GM21447 (cell line): Measurements from ENCODE around the gene TNS3.
A peak's percentile ranks its signal among the peaks of the same experiment; 100 is the strongest.
"Not testable (repeated sequence)": the region's sequence is repeated elsewhere in the genome, so short reads cannot be mapped to it uniquely, and the experiment has no call there.

ENCODE experiments used
- ATAC-seq: cut with Tn5 transposase; IDR thresholded peaks from one replicate; pipeline ENCODE4 v1.9.1; 2021; ENCODE audit not compliant: unreplicated experiment

The TNS3 gene

DNA sequence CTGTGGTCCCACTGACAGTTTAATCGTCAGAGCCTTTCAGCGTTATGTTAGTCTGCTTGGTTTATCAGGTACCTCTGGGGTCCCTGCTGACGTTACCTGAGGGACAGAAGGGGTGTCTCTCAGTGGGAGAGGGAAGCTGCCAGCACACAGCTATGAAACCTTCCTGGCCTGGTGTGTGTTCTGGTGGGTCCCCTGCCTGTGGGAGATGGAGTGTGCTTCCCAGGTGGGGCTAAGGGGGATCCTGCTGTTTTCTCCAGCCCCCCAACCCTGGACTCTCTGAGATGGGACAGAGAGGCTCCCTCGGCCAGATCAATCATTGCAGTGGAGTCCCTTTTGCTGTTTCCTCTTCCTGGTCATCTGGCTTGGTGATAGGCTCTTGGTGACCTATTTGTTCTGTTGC lies 308.8 kb downstream of the TNS3 start:
- no peak for ATAC-seq

DNA sequence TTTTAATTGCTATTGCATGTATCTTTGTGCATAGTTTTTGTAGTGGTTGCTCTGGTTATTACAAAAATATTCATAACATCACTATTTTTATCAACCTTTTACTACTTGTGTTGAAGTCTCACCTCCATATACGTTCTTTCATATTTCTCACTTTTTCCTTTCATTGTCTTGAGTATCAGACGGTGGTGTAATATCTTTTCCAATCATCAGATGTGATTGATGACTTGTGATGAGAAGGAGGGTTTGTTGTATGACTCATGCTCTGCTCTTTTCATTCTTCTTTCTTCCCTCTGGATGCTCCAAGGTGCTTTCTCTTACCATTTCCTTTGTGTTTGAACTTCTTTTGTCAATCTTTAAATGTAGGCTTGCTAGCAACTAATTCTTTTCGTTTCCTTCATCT lies 310.2 kb downstream of the TNS3 start:
- ATAC-seq = no peak

DNA sequence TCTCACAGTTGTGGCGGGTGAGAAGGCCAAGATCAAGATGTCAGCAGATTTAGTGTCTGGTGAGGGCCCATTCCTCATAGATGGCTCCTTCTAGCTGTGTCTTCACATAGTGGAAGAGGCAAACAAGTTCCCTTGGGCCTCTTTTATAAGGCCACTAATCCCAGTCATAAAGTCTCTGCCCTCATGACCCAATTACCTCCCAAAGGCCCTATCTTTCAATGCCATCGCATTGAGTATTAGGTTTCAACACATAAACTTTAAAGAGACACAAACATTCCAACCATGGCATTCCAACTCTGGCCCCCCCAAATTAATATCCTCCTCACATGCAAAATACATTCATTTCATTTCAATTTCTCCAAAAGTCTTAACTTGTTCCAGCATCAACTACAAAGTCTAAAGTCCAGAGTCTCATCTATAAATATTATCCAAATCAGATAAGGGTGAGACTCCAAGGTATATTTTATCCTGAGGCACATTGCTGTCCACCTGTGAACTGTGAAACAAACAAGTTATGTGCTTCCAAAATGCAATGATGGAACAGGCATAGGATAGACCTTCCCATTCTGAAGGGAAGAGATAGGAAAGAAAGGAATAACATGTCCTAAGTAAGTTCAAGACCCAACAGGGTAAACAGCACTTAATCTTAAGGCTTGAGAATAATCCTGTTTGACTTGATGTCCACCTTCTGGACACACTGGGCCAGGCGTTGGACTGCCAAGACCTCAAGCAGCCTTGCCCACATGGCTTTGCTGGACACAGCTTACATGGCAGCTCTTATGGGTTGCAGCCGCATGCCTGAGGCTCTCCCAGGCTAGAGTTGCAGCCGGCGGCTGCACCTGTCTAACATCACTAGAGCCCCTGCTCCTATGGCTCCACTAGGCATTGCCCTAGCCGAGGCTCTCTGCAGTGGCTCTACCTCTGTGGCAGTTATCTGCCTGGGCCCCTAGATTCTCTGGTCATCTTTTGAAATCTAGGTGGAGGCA lies 312.8 kb downstream of the TNS3 start:
- no peak for ATAC-seq

DNA sequence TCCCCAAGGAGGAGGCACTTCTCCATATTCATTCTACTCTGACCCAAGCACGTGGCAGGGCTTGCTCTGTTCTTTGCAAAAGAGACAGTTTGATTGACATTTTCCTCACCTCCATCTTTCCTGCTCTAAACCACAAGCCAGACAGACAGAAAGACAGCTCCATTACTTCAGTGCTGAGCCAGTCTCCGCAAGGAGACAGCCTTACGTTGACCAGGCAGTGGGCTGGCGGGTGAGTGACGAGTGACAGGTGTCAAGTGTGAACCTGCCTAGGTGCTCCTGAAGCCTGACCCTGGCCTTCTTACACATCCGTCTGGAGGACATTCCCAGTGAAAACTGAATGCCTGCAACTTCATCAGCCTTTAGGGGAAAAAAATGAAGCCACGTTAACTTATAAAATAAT lies 314.6 kb downstream of the TNS3 start:
- no peak for ATAC-seq

DNA sequence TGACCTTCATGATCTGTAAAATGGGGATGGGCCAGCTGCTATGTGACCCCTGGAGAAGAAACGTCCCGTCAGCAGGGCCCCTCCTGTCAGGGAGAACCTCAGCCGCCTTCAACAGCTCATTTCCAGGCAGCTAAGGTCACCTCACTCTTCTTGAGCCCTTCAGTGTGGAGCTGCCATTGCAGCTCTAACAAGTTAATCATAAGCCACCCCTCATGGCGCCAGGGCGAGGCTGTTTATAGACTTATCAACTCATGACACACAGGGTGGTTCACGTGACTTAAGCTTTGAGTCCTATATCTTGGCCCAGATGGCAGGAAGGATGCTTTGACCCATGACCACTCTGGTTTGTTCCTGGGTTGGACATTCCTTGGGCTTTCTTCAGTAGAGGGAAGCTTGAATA lies 315.1 kb downstream of the TNS3 start:
- no peak for ATAC-seq

DNA sequence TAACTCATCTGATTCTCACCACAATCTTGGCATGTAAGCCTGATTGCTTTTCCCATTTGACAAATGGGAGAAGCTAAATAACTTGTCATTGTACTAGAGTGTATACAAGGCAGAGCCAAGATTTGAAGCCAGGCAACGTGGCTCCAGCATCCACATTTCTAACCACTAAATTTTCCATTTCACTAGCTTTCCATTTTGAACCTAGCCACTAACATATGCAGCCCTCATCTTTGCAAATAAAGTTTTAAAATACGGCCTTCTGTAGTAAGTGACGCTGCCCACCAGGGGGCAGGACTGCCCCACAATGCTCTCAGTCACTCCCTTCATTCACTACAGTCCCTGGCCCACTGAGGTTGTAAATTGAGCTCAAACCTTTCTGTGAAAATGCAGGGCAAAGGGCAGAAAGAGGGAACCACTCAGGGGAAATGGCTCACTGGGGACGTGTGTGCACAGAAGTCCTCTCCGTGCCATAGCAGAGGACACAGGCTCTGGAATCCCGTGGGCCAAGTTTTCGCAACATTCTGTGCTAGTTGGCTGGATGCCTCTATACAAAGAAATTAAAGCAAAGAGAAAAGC lies 315.7 kb downstream of the TNS3 start:
- peak; percentile 84 for ATAC-seq

DNA sequence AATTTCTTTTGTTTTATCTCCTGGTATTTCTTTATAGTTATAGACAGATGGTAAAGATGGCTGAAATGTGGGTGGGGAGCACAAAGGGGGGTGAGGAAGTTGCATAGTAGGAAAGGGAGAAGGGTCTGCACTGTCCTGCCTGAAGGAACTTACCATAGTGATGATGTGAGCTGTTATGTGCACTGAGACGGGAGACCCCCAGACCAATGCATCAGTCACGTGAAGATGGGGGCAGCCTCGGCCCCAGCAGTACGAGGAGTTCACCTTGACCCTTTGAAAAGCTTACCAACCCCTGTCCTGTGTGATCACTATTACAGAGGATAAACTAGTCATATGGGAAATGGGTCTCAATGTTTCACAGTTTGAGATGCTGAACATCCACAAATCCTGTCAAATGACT lies 316.3 kb downstream of the TNS3 start:
- ATAC-seq = no peak

DNA sequence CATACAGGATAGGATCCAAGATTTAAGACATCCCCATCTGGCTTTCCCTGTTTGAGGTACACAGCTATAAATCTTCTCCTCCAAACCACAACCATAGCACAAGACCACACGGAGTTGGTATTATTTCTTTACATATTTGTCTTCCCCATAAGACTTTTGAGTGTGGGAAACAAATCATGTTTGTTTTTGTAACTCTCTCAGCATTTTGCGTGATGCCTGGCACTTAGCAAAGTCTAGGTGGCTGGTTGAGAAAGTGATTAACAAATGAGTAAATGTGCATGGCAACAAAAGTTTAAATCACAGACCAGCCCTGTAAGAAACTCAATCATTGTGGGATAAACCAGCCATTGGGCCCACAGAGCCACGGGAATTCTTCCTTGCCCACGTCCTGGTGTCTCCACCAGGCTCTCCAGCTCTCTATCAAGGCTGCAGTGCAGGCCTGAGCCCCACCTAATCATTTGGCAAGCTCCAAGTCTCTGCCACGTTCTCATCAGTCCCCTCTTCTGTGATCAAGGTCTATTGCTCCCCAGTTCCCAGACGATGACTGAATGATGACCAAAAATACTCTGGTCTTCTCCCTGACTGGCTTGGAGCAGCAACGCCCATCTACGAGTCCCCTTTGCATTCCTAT lies 317.8 kb downstream of the TNS3 start:
- ATAC-seq = no peak

DNA sequence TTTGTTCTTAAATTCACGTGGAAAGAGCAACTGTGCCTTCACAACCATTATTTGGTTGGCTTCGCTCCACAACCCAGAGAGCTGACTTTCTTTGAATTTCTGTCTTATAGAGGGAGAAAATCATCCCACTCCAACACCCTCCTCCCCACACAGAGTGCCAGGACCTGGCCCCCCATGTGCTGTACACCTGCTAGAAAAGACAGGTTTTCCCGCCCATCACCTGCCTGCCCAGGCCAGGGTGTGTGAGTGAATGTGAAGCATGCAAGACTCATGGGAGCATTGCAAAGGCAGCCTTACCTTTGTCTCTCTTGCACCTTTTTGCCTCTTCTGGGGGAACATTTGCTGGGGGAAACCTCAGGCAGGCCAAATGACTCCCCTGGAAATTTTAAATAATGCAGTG lies 319.0 kb downstream of the TNS3 start:
- no peak for ATAC-seq

DNA sequence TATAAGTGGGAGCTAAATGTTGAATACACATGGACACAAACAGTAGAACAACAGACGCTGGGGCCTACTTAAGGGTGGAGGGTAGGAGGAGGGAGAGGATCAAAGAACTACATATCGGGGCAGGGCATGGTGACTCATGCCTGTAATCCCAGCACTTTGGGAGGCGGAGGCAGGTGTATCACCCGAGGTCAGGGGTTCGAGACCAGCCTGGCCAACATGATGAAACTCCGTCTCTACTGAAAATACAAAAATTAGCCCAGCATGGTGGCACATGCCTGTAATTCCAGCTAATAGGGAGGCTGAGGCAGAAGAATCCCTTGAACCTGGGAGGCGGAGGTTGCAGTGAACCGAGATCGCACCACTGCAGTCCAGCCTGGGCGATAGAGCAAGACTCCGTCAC lies 319.8 kb downstream of the TNS3 start:
- ATAC-seq = not testable (repeated sequence)

DNA sequence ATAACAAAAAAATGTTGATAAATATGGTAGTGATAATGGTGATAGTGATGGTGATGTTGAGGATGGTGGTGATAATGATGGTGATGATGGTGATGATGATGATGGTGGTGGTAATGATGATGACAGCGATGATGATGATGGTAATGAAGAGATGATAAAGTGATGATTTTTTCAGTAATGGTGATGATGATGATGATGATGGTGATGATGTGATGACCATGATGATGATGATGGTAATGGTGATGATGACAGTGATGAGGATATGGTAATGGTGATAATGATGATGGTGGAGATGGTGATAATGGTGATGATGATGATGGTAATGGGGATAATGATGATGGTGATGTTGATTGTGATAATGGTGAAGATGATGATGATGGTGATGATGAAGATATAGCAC lies 321.6 kb downstream of the TNS3 start:
- ATAC-seq = no peak

DNA sequence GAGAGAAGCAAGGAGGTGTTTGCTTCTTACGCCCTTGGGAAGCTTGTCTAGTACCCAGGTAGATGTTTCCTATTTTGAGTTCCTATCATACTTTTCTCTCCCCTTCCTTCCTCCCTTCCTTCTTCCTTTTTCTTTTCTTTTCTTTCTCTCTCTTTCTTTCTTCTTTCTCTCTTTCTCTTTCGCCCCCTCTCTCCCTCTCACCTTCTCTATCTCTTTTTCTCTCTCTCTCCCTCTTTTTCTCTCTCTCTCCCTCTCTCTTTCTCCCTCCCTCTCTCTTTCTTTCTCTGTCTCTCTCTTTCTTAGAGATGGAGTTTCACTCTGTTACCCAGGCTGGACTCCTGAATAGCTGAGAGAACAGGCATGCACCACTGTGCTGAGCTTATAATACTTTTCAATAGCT lies 322.2 kb downstream of the TNS3 start:
- no peak for ATAC-seq

DNA sequence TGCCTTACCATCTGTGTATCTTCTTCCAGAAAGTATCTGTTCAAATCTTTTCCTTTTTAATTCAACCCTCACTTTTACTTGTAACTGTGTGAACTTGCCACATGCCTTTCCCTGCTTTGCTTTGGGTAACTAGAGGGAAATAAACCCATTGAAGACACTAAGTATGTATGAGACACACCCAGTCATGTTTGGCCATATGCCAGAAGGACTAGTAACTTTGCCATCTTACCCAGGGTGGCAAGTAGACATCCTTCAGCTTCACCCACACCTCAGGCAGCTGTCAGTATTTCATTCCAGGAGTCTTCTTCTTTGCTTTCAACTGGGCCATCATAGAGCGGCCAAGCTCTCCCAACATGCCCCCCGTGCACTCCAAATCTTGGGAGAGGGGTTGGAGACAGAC lies 323.1 kb downstream of the TNS3 start:
- no peak for ATAC-seq

DNA sequence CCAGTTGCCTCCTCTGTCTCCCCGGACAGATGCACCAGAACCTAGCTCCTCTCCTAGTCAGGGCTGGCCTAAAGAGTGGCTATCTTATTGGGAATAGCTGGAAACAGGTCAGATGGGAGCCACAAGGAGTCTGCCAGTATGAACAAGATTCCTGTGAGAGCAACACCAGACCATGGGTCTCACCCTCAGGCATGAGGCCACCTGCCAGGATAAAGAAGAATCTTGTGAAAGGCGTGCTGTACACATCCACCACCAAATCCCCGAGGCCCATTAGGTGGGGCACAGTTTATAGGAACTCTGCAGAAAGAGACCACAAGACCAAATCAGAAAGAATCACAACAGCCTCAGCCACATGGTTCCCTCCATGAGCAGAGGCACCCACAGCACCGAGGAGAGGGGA lies 325.9 kb downstream of the TNS3 start:
- no peak for ATAC-seq

DNA sequence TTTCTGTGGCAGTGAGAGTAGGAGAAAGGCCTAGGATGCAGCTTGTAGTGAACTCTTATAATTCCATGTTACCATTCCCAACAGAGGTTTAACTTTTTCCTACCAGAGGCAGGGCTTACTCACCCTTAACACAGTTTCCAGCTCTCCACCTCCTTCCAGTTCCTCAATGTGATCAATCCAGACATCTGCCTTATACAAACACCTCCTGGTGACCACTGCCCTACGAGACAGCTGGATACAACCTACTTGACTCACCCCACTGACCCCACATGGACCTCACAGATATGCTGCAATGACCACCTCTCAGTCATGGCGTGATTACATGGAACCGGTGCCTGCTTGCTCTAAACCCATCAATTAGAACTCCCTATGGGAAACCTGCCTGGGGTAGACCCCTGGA lies 326.5 kb downstream of the TNS3 start:
- ATAC-seq = no peak

DNA sequence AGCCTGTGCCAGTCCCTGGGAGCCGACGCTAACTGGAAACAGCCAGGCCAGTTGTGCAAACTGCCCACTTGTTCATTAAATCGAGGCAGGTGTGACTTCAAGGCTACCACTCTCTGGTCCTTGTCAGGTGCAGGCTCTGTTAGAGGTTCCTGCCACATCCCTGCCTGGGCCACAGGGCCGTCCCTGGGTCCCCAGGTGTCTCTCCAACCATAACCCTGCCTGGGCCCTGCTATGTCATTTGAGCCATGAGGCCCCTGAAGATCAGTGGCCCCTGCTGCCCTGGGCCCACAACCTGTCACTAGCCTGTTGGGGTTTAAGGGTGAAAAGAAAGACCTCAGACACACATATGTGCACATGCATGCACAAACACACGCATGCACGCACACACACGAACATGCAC lies 326.9 kb downstream of the TNS3 start:
- no peak for ATAC-seq

DNA sequence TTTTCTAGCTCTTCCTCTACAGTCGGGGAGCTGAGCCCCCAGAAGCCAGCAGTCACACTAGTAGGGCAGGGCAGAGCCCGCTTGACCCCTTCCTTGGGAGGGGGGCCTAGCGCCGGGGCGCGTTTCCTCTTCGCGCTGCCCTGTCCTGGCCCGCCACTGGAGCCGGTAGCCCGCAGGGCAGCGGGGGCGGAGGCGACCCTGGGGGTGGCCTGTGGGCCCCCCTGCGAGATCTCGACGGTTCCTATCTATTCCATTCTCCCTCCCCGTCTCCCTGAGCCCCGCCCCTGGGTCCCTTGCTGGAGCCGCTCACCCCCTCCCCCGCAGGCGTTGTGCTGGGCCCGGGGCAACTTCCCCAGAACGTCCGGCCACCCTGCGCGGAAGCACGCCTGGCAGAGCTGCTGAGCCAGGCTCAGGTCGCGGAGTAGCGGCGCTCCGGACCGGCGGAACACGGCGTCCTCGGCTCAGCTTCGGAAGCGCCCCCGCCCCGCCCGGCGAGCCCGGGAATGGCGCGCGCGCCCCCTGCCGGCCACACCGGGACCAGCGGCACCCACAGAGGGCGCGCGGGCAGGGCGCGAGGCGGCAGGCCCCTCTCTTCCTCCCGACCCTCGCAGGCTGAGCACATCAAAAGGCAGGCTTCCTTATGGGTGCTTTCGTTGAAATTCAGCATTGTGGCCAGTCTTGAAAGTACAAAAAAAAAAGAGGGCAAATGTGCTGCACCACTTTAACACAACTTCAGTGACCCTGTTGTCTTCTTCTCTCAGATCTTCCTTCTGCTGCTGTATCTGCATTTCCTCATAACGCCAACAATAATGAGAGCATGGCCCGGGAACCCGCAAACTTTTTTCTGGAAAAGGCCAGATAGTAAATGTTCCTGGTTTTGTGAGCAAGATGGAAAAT lies 327.6 kb downstream of the TNS3 start:
- ATAC-seq = peak; percentile 68

DNA sequence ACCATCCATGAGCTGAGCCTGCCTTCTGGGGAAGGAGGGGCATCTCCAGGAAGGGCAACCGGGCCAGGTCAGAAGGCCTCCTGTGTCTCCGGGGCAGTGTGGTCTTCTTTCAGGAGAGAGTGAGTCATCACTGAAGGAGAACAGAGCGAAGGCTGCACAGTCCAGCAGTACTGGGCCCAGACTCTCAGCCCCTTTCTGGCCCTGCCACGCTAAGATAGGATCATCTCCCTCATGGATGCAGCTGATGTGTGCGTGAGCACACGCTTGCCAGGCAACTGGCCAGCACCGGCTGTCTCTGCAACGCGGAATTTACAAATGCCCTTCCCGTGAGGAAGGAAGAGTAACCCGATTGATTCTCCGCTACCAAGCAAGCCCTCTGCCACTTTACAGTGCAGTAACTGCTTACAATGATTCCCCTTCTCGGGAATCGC lies 328.2 kb downstream of the TNS3 start:
- ATAC-seq = peak; percentile 52

DNA sequence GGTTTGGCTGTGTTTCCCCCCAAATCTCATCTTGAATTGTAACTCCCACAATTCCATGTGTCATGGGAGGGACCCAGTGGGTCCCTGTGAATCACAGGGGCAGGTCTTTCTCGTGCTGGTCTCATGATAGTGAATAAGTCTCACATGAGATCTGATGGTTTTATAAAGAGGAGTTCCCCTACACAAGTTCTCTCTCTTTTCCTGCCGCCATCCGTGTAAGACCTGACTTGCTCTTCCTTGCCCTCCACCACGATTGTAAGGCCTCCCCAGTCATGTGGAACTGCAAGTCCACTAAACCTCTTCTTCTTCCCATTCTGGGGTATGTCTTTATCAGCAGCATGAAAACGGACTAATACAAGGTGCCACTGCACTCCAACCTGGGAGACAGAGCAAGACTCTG lies 329.2 kb downstream of the TNS3 start:
- no peak for ATAC-seq

DNA sequence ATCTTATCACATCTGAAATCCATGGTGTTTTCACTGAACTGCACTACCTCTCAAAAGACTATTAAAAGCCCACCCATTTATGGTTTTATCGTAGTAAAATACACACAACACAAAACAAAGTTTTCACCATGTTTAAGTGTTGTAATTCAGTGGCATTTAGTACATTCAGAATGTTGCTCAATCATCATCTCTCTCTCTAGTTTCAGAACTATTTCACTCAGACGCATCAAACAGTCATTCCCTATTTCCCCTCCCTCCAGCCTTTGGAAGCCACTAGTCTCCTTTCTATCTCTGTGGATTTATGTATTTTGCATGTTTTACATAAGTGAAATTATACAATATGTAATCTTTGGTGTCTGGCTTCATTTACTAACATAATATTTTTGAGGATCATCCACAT lies 332.6 kb downstream of the TNS3 start:
- no peak for ATAC-seq

DNA sequence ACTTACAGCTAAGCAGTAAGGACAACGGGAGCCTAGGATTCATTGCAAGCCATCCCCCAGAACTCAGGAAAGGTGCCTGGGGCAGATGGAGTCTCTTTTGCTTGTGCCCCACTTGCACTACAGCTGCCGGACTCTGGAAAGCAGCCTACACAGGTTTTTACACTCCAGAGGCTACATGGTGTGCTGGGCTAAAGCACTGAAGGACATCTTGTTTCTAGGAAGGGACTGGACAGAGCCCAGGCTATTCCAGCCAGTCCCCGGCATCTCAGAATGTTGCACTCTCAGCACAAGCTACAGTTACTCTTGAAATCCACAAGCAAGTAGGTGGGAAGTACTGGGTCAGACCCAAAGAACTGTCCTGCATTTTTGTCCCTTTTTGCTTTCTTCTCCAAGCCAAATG lies 333.1 kb downstream of the TNS3 start:
- no peak for ATAC-seq
